PFSK-1 (cell line): ENCODE data around the gene MIOX.

Source experiments
- POLR2AphosphoS5 ChIP-seq: IDR thresholded peaks from 2 replicates; pipeline ENCODE4 v1.6.1; 2012; ENCODE audit warnings: low read depth, mild to moderate bottlenecking, control low read depth, low read length, moderate library complexity
- TAF1 ChIP-seq: IDR thresholded peaks from 2 replicates; pipeline ENCODE4 v1.6.1; 2012; ENCODE audit warnings: low read length, control low read depth, borderline replicate concordance; ENCODE audit not compliant: insufficient read depth
- TF ChIP-seq, protein P1 (sequence below), 2 experiments: IDR thresholded peaks; 2 replicates each; pipeline versions ENCODE4 v1.6.1 to v1.8.0; 2011 to 2012; ENCODE audit warnings: low read depth in 2 of 2, low read length in 2 of 2, control low read depth in 1 of 2, inconsistent platforms in 1 of 2, mild to moderate bottlenecking in 1 of 2, moderate library complexity in 1 of 2; ENCODE audit not compliant: insufficient read depth in 1 of 2

DNA sequence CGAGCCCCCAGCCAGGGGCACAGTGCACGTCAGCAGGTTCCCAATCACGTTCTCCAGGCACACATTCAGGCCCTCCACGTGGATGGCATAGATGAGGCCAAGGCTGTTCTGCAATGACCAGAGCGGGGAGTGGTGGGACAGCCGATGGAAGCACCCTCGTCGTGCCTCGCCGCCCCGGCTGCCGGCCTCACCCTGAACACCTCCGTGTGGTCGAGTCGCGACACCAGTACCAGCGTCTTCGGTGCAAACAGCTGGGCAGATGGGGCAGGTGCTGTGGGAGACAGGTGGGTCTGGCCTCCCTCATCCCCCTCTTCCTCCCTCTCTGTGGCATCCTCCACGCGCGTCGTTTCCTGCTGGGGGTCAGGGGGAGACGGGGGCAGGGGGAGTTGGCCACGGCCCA, 19.3 kb upstream of the MIOX start:
- no peak for TF ChIP-seq POLR2AphosphoS5
- TF ChIP-seq, protein P1, sequence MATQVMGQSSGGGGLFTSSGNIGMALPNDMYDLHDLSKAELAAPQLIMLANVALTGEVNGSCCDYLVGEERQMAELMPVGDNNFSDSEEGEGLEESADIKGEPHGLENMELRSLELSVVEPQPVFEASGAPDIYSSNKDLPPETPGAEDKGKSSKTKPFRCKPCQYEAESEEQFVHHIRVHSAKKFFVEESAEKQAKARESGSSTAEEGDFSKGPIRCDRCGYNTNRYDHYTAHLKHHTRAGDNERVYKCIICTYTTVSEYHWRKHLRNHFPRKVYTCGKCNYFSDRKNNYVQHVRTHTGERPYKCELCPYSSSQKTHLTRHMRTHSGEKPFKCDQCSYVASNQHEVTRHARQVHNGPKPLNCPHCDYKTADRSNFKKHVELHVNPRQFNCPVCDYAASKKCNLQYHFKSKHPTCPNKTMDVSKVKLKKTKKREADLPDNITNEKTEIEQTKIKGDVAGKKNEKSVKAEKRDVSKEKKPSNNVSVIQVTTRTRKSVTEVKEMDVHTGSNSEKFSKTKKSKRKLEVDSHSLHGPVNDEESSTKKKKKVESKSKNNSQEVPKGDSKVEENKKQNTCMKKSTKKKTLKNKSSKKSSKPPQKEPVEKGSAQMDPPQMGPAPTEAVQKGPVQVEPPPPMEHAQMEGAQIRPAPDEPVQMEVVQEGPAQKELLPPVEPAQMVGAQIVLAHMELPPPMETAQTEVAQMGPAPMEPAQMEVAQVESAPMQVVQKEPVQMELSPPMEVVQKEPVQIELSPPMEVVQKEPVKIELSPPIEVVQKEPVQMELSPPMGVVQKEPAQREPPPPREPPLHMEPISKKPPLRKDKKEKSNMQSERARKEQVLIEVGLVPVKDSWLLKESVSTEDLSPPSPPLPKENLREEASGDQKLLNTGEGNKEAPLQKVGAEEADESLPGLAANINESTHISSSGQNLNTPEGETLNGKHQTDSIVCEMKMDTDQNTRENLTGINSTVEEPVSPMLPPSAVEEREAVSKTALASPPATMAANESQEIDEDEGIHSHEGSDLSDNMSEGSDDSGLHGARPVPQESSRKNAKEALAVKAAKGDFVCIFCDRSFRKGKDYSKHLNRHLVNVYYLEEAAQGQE (IDR thresholded peaks at IDR 0.05; ENCODE audit: insufficient read depth in 1 of 2, low read depth in 2 of 2, low read length in 2 of 2): no peak
- no peak for TF ChIP-seq TAF1
